NB4 (cell line): ENCODE measurements around the gene LRP4.

Experiments used
- MYC ChIP-seq: IDR thresholded peaks from 2 replicates; pipeline ENCODE4 v1.6.1; 2011; ENCODE audit warnings: low read depth, low read length
- POLR2A ChIP-seq: IDR thresholded peaks from 2 replicates; pipeline ENCODE4 v1.6.1; 2011; ENCODE audit warnings: mild to moderate bottlenecking; ENCODE audit not compliant: insufficient read length; ENCODE audit errors: extremely low read depth
- TF ChIP-seq, protein P1 (sequence below): IDR thresholded peaks from one replicate; pipeline ENCODE4 v1.5.1; 2012; ENCODE audit warnings: low read depth, low read length

DNA sequence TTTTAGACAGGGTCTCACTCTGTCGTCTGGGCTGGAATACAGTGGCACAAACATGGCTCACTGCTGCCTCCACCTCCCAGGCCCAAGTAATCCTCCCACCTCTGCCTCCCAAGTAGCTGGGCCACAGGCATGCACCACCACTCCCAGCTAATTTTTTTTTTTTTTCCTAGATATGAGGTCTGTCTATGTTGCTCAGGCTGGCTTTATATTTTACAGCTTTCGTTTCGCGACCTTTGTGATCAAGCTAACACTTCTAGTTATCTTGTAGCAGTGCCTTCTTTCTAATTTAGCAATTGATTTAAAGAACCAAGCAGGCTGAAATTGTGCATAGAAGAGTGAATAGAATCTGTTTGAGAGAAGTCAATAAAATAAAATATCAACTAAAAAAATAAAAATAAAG, 83.5 kb downstream of the LRP4 start:
- TF ChIP-seq, protein P1, sequence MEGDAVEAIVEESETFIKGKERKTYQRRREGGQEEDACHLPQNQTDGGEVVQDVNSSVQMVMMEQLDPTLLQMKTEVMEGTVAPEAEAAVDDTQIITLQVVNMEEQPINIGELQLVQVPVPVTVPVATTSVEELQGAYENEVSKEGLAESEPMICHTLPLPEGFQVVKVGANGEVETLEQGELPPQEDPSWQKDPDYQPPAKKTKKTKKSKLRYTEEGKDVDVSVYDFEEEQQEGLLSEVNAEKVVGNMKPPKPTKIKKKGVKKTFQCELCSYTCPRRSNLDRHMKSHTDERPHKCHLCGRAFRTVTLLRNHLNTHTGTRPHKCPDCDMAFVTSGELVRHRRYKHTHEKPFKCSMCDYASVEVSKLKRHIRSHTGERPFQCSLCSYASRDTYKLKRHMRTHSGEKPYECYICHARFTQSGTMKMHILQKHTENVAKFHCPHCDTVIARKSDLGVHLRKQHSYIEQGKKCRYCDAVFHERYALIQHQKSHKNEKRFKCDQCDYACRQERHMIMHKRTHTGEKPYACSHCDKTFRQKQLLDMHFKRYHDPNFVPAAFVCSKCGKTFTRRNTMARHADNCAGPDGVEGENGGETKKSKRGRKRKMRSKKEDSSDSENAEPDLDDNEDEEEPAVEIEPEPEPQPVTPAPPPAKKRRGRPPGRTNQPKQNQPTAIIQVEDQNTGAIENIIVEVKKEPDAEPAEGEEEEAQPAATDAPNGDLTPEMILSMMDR: no peak
- no peak for TF ChIP-seq MYC
- TF ChIP-seq POLR2A: no peak
